HG02938 (cell line): ENCODE measurements around the gene SRRT.

Experiments used
- ATAC-seq: cut with Tn5 transposase; IDR thresholded peaks from one replicate; pipeline ENCODE4 v1.9.1; 2021; ENCODE audit warnings: mild to moderate bottlenecking, moderate library complexity; ENCODE audit not compliant: unreplicated experiment

SRRT gene

GRCh38 chr7:100879685-100880261, 4.9 kb downstream of the SRRT start:
- no peak for ATAC-seq

- no peak for ATAC-seq
These were observed 5.7 kb downstream of the SRRT start for GRCh38 chr7:100880645-100881044.

DNA sequence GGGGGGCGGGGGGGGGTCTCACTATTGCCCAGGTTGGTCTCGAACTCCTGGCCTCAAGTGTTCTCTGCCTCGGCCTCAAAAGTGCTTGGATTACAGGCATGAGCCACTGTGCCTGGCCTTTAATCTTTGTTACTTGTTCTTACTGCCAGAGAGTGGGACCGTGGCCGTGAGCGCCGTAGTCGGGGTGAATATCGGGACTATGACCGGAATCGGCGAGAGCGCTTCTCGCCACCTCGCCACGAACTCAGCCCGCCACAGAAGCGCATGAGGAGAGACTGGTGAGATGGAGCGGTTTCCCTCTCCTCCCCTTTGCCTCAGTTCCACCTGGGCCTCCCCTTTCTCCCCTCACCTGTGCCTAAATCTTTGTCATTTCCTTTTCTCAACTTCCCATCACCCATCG, 6.2 kb downstream of the SRRT start:
- no peak for ATAC-seq

DNA sequence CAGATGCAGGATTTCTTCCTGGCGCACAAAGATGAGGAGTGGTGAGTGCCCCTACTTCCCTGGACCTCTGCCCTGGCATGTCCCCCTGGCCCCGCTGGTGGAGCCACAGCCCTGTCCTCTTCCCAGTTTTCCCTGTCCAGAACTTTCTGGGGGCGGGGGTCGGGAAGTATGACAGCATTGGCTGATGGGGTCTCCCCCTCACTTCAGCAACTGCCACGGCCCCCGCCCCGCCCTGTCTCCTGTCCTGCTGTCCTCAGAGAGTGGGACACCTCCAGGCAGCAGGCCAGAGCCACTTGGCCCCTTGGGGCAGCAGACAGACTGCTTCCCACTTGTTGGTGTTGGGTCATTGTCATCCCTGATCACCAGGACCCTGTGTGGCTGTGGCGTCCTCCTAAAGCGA, 7.3 kb downstream of the SRRT start:
- no peak for ATAC-seq

DNA sequence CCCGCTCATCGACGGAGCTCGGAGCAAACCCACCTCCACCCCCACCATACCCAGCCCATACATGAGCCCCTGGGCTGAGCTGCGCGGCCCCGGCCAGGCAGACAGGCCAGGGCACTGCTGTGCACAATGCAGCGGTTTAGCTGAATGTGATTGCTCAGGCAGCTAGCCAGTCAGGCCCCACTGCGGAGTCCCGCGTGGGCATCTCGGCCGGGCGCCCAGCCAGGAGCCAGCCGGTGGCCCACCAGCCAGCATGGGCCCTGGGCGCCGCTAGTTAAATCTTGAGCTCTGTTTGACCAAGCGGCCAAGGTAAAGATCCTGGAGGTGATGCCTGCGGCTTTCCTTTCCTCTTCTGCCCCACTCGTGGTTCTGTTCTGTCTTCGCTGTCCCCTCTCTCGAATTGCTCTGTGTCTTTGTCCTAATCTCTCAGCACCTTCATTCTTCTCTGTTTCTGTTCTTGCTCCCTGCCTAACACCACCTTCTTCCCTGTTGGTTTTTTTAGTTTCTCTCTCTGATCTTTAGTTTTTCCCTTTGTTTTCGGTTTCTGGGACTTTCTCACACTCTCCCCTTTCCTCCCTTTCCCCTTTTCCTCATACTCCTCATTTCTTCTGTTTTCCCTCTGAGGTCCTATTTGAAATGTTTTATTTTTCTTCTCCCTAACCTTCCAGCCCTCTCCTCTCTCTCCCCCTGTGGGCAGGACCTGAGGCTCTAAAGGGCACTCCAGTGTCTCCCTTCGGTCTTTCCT, 8.1 kb downstream of the SRRT start:
- ATAC-seq, result no peak

DNA sequence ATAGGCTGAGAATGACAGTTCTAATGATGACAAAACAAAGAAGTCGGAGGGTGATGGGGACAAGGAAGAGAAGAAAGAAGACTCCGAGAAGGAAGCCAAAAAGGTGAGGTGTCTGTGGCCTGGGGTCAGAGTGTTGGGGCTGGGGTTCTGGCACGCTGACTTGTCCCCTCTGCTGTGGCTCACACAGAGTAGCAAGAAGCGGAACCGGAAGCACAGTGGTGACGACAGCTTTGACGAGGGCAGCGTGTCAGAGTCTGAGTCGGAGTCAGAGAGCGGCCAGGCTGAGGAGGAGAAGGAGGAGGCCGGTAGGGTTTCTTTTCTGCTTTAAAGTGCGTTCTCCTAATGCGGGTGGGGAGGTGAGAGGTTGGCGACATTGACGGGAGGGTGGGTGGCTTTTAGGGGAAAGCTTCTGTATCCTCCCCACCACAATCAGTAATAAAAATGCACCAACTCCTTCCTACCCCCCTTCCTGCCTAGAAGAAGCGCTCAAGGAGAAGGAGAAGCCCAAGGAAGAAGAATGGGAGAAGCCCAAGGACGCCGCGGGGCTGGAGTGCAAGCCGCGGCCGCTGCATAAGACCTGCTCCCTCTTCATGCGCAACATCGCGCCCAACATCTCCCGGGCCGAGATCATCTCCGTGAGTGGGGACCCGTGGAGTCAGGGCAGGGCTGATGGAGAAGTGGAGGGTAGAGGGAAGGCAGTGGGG, 10.0 kb downstream of the SRRT start:
- no peak for ATAC-seq

DNA sequence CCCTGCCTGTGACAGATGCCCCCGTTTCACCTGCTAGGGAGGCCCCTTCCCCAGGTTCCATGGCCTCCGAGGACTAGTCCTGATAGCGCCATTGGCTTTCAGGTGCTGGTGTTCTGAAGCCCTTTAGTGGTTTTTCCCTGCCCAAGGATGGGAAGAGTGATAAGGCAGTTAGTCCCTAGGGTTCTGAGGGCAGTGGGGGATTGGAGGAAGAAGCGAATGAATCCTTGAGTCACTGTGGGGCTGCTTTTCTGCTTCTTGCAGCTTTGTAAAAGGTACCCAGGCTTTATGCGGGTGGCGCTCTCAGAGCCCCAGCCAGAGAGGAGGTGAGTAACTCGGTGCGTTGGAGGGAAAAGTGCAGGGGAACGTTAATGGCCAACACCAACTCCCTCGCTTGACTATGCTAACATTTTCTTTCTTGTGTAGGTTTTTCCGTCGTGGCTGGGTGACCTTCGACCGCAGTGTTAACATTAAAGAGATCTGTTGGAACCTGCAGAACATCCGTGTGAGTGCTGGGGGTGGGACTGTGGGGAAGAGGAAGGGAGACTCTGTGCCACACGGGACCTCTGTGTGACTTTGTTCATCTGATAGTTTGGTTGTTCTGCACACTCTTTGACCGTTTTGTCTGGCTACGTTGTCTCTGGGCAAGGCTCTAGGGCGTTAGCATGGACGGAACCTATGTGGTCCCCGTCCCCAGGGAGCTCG, 10.7 kb downstream of the SRRT start:
- ATAC-seq, result no peak

- no peak for ATAC-seq
These were observed 11.4 kb downstream of the SRRT start for GRCh38 chr7:100886142-100886935.

- ATAC-seq, result no peak
These were observed 12.1 kb downstream of the SRRT start for GRCh38 chr7:100886936-100887515.

GRCh38 chr7:100887516-100888290, 12.8 kb downstream of the SRRT start:
- ATAC-seq, result no peak

GRCh38 chr7:100888291-100888987, 13.5 kb downstream of the SRRT start:
- no peak for ATAC-seq

- peak; percentile 36 for ATAC-seq
These were observed 14.3 kb downstream of the SRRT start, which contains the start of gene UFSP1 for GRCh38 chr7:100888988-100889750. TSS of gene UFSP1 (minus strand) at chr7:100889715. CDS start at chr7:100889271, 444 bp downstream.

DNA sequence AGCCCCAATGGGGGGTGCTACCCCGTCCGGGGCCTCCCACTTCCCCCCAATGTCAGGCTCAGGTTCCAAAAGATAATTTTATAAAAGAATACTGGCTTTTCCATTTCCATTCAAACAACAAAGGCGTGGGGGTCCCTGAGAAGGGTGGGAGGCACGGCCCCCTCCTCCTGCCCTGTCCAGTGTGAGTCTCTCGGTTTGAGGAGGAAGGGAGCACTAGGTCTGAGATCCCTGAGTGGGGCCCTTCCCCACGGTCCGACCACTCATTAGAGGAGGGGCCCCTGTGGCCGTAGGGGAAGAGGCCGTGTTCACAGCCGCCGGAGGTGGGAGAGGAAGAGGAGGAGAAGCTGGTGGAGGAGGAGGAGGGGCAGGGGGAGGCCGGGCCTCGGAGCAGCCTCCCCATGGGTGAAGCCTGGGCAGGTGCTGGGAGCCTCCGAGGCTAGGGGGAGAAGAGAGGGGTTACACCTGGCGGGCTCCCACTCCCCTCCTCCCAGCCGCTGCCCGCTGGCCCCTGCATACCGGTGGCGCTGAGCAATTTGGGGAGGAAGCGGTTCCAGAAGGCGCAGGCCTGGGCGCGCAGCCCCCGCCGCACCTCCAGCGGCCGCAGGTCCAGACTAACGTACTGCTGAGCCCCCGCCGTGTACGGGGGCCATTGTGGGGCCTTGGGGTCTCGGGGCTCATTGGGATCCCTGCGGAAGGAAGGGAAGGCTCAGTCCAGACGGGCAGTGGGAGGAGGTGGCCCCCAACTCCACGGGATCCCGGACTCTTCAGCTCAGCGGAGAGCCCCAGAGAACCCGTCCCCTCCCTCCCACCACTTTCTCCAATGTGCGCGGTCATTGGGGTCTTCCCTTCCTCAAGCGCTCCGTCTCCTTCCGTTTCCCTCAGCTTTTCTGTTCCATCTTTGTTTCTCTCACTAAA, 16.0 kb downstream of the SRRT start:
- ATAC-seq, result no peak

GRCh38 chr7:100891568-100892247, 16.8 kb downstream of the SRRT start:
- ATAC-seq, result no peak

DNA sequence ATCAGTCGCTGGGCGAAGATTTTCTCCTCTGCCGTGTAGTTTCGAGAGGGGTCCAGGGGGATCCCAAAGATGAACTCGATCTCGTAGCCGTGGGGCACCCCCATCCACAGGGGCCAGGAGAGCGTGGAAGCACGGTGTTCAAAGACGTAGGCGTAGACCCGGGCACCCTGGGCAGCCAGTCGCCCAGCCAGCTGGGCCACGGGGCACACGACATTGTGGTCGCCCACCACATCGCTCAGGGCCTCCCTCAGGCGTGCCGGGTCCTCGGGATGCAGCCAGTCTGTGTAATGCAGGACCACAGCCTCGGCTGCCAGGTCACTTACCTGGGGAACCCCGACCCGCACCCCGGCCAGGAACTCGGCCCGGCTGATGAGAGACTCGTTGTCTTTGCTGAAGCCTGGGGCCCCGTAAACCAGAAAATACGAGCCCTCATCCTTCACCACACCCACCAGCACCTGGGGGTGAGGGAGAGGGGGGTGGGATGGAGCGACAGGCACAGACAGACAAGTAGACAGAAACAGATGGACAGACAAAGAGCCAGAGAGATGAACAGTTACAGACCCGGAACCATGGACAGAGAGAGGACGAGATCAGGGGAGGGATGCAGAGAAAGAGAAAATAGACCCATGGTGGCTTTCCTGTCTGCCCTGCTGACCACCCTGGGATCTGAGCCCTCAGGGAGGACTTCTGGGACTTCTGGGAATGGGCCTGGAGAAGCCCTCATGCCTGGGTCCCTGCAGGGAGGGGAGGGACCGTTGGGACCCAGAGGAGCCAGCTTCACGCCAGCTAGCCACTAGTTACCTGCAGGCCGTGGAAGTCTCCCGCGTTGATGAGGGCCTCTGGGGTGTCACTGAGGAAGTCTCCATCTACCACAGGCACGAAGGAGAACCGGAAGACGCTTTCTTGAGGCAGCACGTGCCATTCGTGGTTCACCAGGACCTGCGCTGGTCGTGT, 17.7 kb downstream of the SRRT start:
- ATAC-seq, result no peak
